Neural progenitor cell (in vitro differentiated cells): ENCODE measurements around the gene LRRC32.
"Not testable (repeated sequence)": the region's sequence is repeated elsewhere in the genome, so short reads cannot be mapped to it uniquely, and the experiment has no call there.

Source experiments
- EZH2 ChIP-seq: fragments of 200-600 bp; sonication (generic); IDR thresholded peaks from 2 replicates; pipeline ENCODE4 v1.6.1; 2017; ENCODE audit warnings: antibody characterized with exemption, mild to moderate bottlenecking, moderate library complexity
- EZH2phosphoT487 ChIP-seq: fragments of 200-600 bp; sonication (generic); IDR thresholded peaks from 2 replicates; pipeline ENCODE4 v1.6.1; 2017; ENCODE audit warnings: antibody characterized with exemption
- TF ChIP-seq, protein P1 (sequence below): fragments of 200-600 bp; sonication (generic); IDR thresholded peaks from 2 replicates; pipeline ENCODE4 v1.5.1; 2017; ENCODE audit warnings: antibody characterized with exemption, mild to moderate bottlenecking

DNA sequence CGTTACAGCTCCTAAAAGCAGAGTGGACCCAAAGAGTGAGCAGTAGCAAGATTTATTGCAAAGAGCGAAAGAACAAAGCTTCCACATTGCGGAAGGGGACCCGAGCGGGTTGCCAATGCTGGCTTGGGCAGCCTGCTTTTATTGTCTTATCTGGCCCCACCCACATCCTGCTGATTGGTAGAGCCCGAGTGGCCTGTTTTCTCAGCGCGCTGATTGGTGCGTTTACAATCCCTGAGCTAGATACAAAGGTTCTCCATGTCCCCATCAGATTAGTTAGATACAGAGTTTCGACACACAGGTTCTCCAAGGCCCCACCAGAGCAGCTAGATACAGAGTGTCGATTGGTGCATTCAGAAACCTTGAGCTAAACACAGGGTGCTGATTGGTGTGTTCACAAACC is 62.3 kb downstream of the LRRC32 start:
- TF ChIP-seq, protein P1, sequence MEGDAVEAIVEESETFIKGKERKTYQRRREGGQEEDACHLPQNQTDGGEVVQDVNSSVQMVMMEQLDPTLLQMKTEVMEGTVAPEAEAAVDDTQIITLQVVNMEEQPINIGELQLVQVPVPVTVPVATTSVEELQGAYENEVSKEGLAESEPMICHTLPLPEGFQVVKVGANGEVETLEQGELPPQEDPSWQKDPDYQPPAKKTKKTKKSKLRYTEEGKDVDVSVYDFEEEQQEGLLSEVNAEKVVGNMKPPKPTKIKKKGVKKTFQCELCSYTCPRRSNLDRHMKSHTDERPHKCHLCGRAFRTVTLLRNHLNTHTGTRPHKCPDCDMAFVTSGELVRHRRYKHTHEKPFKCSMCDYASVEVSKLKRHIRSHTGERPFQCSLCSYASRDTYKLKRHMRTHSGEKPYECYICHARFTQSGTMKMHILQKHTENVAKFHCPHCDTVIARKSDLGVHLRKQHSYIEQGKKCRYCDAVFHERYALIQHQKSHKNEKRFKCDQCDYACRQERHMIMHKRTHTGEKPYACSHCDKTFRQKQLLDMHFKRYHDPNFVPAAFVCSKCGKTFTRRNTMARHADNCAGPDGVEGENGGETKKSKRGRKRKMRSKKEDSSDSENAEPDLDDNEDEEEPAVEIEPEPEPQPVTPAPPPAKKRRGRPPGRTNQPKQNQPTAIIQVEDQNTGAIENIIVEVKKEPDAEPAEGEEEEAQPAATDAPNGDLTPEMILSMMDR, result not testable (repeated sequence)
- not testable (repeated sequence) for TF ChIP-seq EZH2, EZH2phosphoT487
